HepG2 (cell line): ENCODE measurements around the gene ARL5B. TPM values are rescaled to one million over a fixed set of nuclear protein-coding genes. Genes with fewer than 3 reads are reported as not detected.

ENCODE experiments used
- ATF3 ChIP-seq: sonication (generic); formaldehyde crosslinking; IDR thresholded peaks from 2 replicates; pipeline ENCODE4 v1.4.0; 2020; ENCODE audit warnings: missing genetic modification reagents
- CEBPZ ChIP-seq: IDR thresholded peaks from 2 replicates; pipeline ENCODE4 v1.6.1; 2012; ENCODE audit warnings: low read length, improper control_type of control experiment
- DNMT3B ChIP-seq: conservative IDR thresholded peaks from 2 replicates; pipeline ENCODE4 v1.6.1; 2016; ENCODE audit warnings: missing biosample characterization, control low read depth
- GABPB1 ChIP-seq: IDR thresholded peaks from 2 replicates; pipeline ENCODE4 v1.6.1; 2016; ENCODE audit warnings: mild to moderate bottlenecking, missing genetic modification reagents, moderate library complexity, missing compliant biosample characterization
- HNF4A ChIP-seq: sonication (generic); formaldehyde crosslinking; IDR thresholded peaks from 2 replicates; pipeline ENCODE4 v1.4.0; 2020; ENCODE audit warnings: missing genetic modification reagents
- KLF6 ChIP-seq: IDR thresholded peaks from 2 replicates; pipeline ENCODE4 v1.8.0; 2016; ENCODE audit warnings: missing biosample characterization, missing genetic modification reagents
- MLX ChIP-seq: IDR thresholded peaks from 2 replicates; pipeline ENCODE4 v1.6.1; 2016
- NFE2 ChIP-seq: sonication (generic); formaldehyde crosslinking; IDR thresholded peaks from 2 replicates; pipeline ENCODE4 v1.4.0; 2020; ENCODE audit warnings: missing genetic modification reagents
- NFRKB ChIP-seq: fragments of 450-650 bp; IDR thresholded peaks from 2 replicates; pipeline ENCODE4 v1.6.1; 2017
- NFYB ChIP-seq: sonication (generic); formaldehyde crosslinking; IDR thresholded peaks from 2 replicates; pipeline ENCODE4 v1.4.0; 2020; ENCODE audit warnings: missing genetic modification reagents
- RXRA ChIP-seq: sonication (generic); formaldehyde crosslinking; IDR thresholded peaks from 2 replicates; pipeline ENCODE4 v1.5.1; 2020; ENCODE audit warnings: missing genetic modification reagents
- SP2 ChIP-seq: sonication (generic); formaldehyde crosslinking; IDR thresholded peaks from 2 replicates; pipeline ENCODE4 v1.5.1; 2020; ENCODE audit warnings: mild to moderate bottlenecking, missing genetic modification reagents
- STAT6 ChIP-seq: sonication (generic); formaldehyde crosslinking; IDR thresholded peaks from 2 replicates; pipeline ENCODE4 v1.4.0; 2020; ENCODE audit warnings: missing genetic modification reagents, mild to moderate bottlenecking, borderline replicate concordance
- TARDBP ChIP-seq: sonication (generic); formaldehyde crosslinking; IDR thresholded peaks from 2 replicates; pipeline ENCODE4 v1.8.0; 2022; ENCODE audit warnings: mild to moderate bottlenecking, missing genetic modification reagents
- TFDP1 ChIP-seq: IDR thresholded peaks from 2 replicates; pipeline ENCODE4 v1.6.1; 2016; ENCODE audit warnings: missing compliant biosample characterization, missing genetic modification reagents, borderline replicate concordance
- TOPORS ChIP-seq: sonication (generic); formaldehyde crosslinking; IDR thresholded peaks from 2 replicates; pipeline ENCODE4 v1.8.0; 2023; ENCODE audit warnings: mild to moderate bottlenecking, missing genetic modification reagents
- ZNF17 ChIP-seq: sonication (generic); formaldehyde crosslinking; IDR thresholded peaks from 2 replicates; pipeline ENCODE4 v1.5.0; 2020; ENCODE audit warnings: mild to moderate bottlenecking, missing genetic modification reagents
- ZNF260 ChIP-seq: sonication (generic); formaldehyde crosslinking; IDR thresholded peaks from 2 replicates; pipeline ENCODE4 v1.4.0; 2020; ENCODE audit warnings: missing genetic modification reagents, low read depth, mild to moderate bottlenecking, borderline replicate concordance
- ZNF674 ChIP-seq: sonication (generic); formaldehyde crosslinking; IDR thresholded peaks from 2 replicates; pipeline ENCODE4 v1.5.0; 2020; ENCODE audit warnings: low read depth, mild to moderate bottlenecking, missing genetic modification reagents
- ZNF691 ChIP-seq: sonication (generic); formaldehyde crosslinking; IDR thresholded peaks from 2 replicates; pipeline ENCODE4 v1.4.0; 2020; ENCODE audit warnings: missing genetic modification reagents, low read depth, mild to moderate bottlenecking, borderline replicate concordance
- ZNF740 ChIP-seq: sonication (generic); formaldehyde crosslinking; IDR thresholded peaks from 2 replicates; pipeline ENCODE4 v1.4.0; 2020; ENCODE audit warnings: missing genetic modification reagents
- ZNF790 ChIP-seq: sonication (generic); formaldehyde crosslinking; IDR thresholded peaks from 2 replicates; pipeline ENCODE4 v1.8.0; 2022; ENCODE audit warnings: missing genetic modification reagents, mild to moderate bottlenecking, borderline replicate concordance
- polyA plus RNA-seq, 8 experiments: library from polyadenylated mRNA; depleted of rRNA in 3 of 8; stranded (reverse) in 7 of 8; unstranded in 1 of 8; fragments of >200 nt; fragmentation: Illumina TruSeq in 4 of 8; extraction: Trizol in 4 of 8; gene quantifications; 2 replicates each; pipeline versions ENCODE4 v1.2.1 to v1.2.3, GENCODE V29; 2011 to 2016; ENCODE audit warnings: low read depth in 4 of 8, missing spikeins in 1 of 8, mixed read lengths in 1 of 8; ENCODE audit not compliant: insufficient read depth in 1 of 8
- total RNA-seq, 5 experiments: library from RNA; depleted of rRNA; stranded (reverse); fragments of >200 nt; fragmentation: Illumina TruSeq; extraction: Trizol; gene quantifications; 2 replicates each; pipeline ENCODE4 v1.2.3, GENCODE V29; 2016; ENCODE audit warnings: low read depth in 1 of 5

ARL5B gene
- total and polyA plus RNA-seq, 2 of the 13 experiments (the other 11 are each of a cell fraction or from before 2014, with no cell fraction given) = 26.6 to 32.7 TPM

GRCh38 chr10:18610517-18610916, 48.7 kb upstream of the ARL5B start (continued):
- TF ChIP-seq CEBPZ = no peak
- TF ChIP-seq TOPORS (CRISPR knock-in tag) = no peak
- TF ChIP-seq ZNF740 (CRISPR knock-in tag) = no peak
- no peak for TF ChIP-seq ZNF674
- TF ChIP-seq TARDBP (CRISPR knock-in tag) = no peak
- TF ChIP-seq ZNF790 (CRISPR knock-in tag) = no peak; the same call in 1 of the 2 replicates
- TF ChIP-seq MLX (CRISPR knock-in tag) = peak; percentile 59
- TF ChIP-seq HNF4A (CRISPR knock-in tag) = peak; percentile 70
- 0 out of 2 replicates have a peak, but pooled peaks have one; percentile 28 for TF ChIP-seq NFE2 (CRISPR knock-in tag)
- TF ChIP-seq NFYB (CRISPR knock-in tag) = no peak
- no peak for TF ChIP-seq SP2 (CRISPR knock-in tag)
- no peak for TF ChIP-seq ZNF260 (CRISPR knock-in tag)
- no peak for TF ChIP-seq KLF6 (CRISPR knock-in tag)
- TF ChIP-seq ZNF17 (CRISPR knock-in tag) = no peak
- TF ChIP-seq TFDP1 (CRISPR knock-in tag) = no peak
- TF ChIP-seq RXRA (CRISPR knock-in tag) = peak; percentile 91; the same call in 1 of the 2 replicates
- peak; percentile 53; the same call in 1 of the 2 replicates for TF ChIP-seq GABPB1
- peak; percentile 57; the same call in 1 of the 2 replicates for TF ChIP-seq DNMT3B (CRISPR knock-in tag)
- TF ChIP-seq ATF3 (CRISPR knock-in tag) = peak; percentile 99
- no peak for TF ChIP-seq STAT6 (CRISPR knock-in tag)
- no peak for TF ChIP-seq NFRKB
- TF ChIP-seq ZNF691 (CRISPR knock-in tag) = no peak; the same call in 1 of the 2 replicates
